ENCODE results near the gene FADD. TPM values are rescaled to one million over a fixed set of nuclear protein-coding genes. Genes with fewer than 3 reads are reported as not detected.
A peak's percentile ranks its signal among the peaks of the same experiment; 100 is the strongest.

The FADD gene
- 10 to 100 TPM; 36.6 to 37.7 TPM for total RNA-seq

DNA sequence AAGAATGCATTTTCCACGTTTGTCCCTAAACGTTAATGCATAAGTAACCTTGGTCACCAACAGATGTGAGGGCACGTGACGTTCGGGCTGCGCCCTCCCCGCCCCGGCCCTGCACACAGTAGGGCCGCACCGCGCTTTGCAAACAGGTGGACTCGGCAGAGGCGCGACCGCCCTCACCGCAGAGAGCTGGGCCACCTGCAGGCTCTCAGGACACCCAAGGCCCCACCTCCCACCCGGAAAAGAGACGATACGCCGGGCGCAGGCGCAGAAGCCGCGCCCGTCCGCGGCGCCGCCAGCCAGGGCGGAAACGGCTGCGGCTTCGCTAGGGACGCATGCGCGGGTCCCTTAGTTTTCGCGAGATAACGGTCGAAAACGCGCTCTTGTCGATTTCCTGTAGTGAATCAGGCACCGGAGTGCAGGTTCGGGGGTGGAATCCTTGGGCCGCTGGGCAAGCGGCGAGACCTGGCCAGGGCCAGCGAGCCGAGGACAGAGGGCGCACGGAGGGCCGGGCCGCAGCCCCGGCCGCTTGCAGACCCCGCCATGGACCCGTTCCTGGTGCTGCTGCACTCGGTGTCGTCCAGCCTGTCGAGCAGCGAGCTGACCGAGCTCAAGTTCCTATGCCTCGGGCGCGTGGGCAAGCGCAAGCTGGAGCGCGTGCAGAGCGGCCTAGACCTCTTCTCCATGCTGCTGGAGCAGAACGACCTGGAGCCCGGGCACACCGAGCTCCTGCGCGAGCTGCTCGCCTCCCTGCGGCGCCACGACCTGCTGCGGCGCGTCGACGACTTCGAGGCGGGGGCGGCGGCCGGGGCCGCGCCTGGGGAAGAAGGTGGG is at the start of gene FADD:
TSS of gene FADD (plus strand) at position 377 of the 831 bp plus-strand sequence. CDS start at position 541, 164 bp downstream.
- H3K4me3 ChIP-seq = peak within 1 kb of the TSS; percentile 92
- TF ChIP-seq CTCF (IDR thresholded peaks at IDR 0.05) = no peak
- no peaks in the 10 kb centered on the region for H3K27me3 ChIP-seq
- intact Hi-C loops (cut with DNase I) = no loop called here
- H3K9me3 ChIP-seq = no peaks in the 10 kb centered on the region
- H3K36me3 ChIP-seq = peaks cover 6% of the 10 kb centered on the region
- peak within 1 kb of the TSS; percentile 98 for H3K27ac ChIP-seq
- H3K9ac ChIP-seq (ENCODE audit: low read depth in 2 of 2, low read length in 2 of 2) = peak within 1 kb of the TSS; percentile 95 to 97
- DNase-seq = peak; percentile 92
- peaks cover 11% of the 10 kb centered on the region for H3K4me1 ChIP-seq

- H3K36me3 ChIP-seq = no peaks in the 10 kb centered on the region
- no peak overlapping the region for H3K4me3 ChIP-seq
- DNase-seq = no peak
- H3K4me1 ChIP-seq = no peaks in the 10 kb centered on the region
- H3K27ac ChIP-seq = no peak overlapping the region
- intact Hi-C loops (cut with DNase I) = no loop called here
- no peaks in the 10 kb centered on the region for H3K9me3 ChIP-seq
- no peaks in the 10 kb centered on the region for H3K27me3 ChIP-seq
- no peak for TF ChIP-seq CTCF (IDR thresholded peaks at IDR 0.05)
- H3K9ac ChIP-seq (ENCODE audit: low read depth in 2 of 2, low read length in 2 of 2) = no peak overlapping the region
These were observed 47.7 kb upstream of the FADD start for GRCh38 chr11:70155386-70155785.

GRCh38 chr11:70156291-70157037 is 46.6 kb upstream of the FADD start:
- no peak overlapping the region for H3K27ac ChIP-seq
- H3K9ac ChIP-seq (ENCODE audit: low read depth in 2 of 2, low read length in 2 of 2) = no peak overlapping the region
- TF ChIP-seq CTCF (IDR thresholded peaks at IDR 0.05) = no peak
- H3K4me3 ChIP-seq = no peak overlapping the region
- no peaks in the 10 kb centered on the region for H3K9me3 ChIP-seq
- intact Hi-C loops (cut with DNase I) = no loop called here
- H3K36me3 ChIP-seq = no peaks in the 10 kb centered on the region
- no peaks in the 10 kb centered on the region for H3K4me1 ChIP-seq
- DNase-seq = no peak
- no peaks in the 10 kb centered on the region for H3K27me3 ChIP-seq

- no peak overlapping the region for H3K9ac ChIP-seq (ENCODE audit: low read depth in 2 of 2, low read length in 2 of 2)
- H3K27ac ChIP-seq = no peak overlapping the region
- H3K9me3 ChIP-seq = no peaks in the 10 kb centered on the region
- H3K4me3 ChIP-seq = no peak overlapping the region
- intact Hi-C loops (cut with DNase I) = no loop called here
- no peaks in the 10 kb centered on the region for H3K27me3 ChIP-seq
- no peaks in the 10 kb centered on the region for H3K36me3 ChIP-seq
- TF ChIP-seq CTCF (IDR thresholded peaks at IDR 0.05) = no peak
- no peak for DNase-seq
- no peaks in the 10 kb centered on the region for H3K4me1 ChIP-seq
These were observed 44.9 kb upstream of the FADD start for GRCh38 chr11:70158201-70158600.

- TF ChIP-seq CTCF (IDR thresholded peaks at IDR 0.05) = no peak
- intact Hi-C loops (cut with DNase I) = no loop called here
- Histone ChIP-seq H3K36me3 (no peaks in the 10 kb centered on the region), H3K4me1 (no peaks in the 10 kb centered on the region), H3K27me3 (no peaks in the 10 kb centered on the region), H3K9me3 (no peaks in the 10 kb centered on the region), H3K27ac (no peak overlapping the region), H3K4me3 (no peak overlapping the region), H3K9ac (ENCODE audit: low read depth in 2 of 2, low read length in 2 of 2) (no peak overlapping the region)
- DNase-seq = no peak
These were observed 44.2 kb upstream of the FADD start for GRCh38 chr11:70158757-70159389.
